Smooth muscle cell (in vitro differentiated cells): ENCODE measurements around the gene KIAA2012. TPM values are rescaled to one million over a fixed set of nuclear protein-coding genes. Genes with fewer than 3 reads are reported as not detected.
A peak's percentile ranks its signal among the peaks of the same experiment; 100 is the strongest.

ENCODE experiments used
- DNase-seq: peaks from one replicate; lab custom pipeline; 2025; ENCODE audit not compliant: unreplicated experiment; lab: John Stamatoyannopoulos, UW
- H2AFZ ChIP-seq: fragments of 200-600 bp; sonication (generic); 2 replicates; pipeline ENCODE4 v1.6.0; 2016; ENCODE audit warnings: antibody characterized with exemption, low read depth, mild to moderate bottlenecking
- H3F3A ChIP-seq: fragments of 200-600 bp; sonication (generic); 2 replicates; pipeline ENCODE4 v1.6.0; 2017; ENCODE audit warnings: antibody characterized with exemption, low read depth
- H3K27ac ChIP-seq: fragments of 200-600 bp; sonication (generic); 2 replicates; pipeline ENCODE4 v1.5.1; 2016; ENCODE audit warnings: low read depth, mild to moderate bottlenecking
- H3K27me3 ChIP-seq: fragments of 200-600 bp; sonication (generic); 2 replicates; pipeline ENCODE4 v1.6.1; 2016; ENCODE audit warnings: low read depth, mild to moderate bottlenecking
- H3K36me3 ChIP-seq: fragments of 200-600 bp; sonication (generic); 2 replicates; pipeline ENCODE4 v1.5.1; 2016; ENCODE audit warnings: low read depth
- H3K4me1 ChIP-seq: fragments of 200-600 bp; sonication (generic); 2 replicates; pipeline ENCODE4 v1.5.1; 2016; ENCODE audit warnings: low read depth
- H3K4me2 ChIP-seq: fragments of 200-600 bp; sonication (generic); 2 replicates; pipeline ENCODE4 v1.6.0; 2016; ENCODE audit warnings: mild to moderate bottlenecking
- H3K4me3 ChIP-seq: fragments of 200-600 bp; sonication (generic); 2 replicates; pipeline ENCODE4 v1.5.1; 2016; ENCODE audit warnings: mild to moderate bottlenecking
- H3K79me2 ChIP-seq: fragments of 200-600 bp; sonication (generic); 2 replicates; pipeline ENCODE4 v1.6.0; 2016; ENCODE audit warnings: low read depth, mild to moderate bottlenecking
- H3K9ac ChIP-seq: fragments of 200-600 bp; sonication (generic); 2 replicates; pipeline ENCODE4 v1.6.0; 2016; ENCODE audit warnings: low read depth
- H3K9me3 ChIP-seq: fragments of 200-600 bp; sonication (generic); replicated peaks from 2 replicates; pipeline ENCODE4 v1.5.1; 2016; ENCODE audit warnings: low read depth
- H4K20me1 ChIP-seq: fragments of 200-600 bp; sonication (generic); 2 replicates; pipeline ENCODE4 v1.6.0; 2016; ENCODE audit warnings: low read depth
- CTCF ChIP-seq: fragments of 200-600 bp; sonication (generic); IDR thresholded peaks from 2 replicates; pipeline ENCODE4 v1.5.1; 2017; ENCODE audit warnings: borderline replicate concordance, mild to moderate bottlenecking, antibody characterized with exemption; ENCODE audit not compliant: insufficient read depth, poor library complexity, severe bottlenecking
- WGBS: methylation state at CpG from one replicate; pipeline ENCODE4 v1.1.7; 2016; ENCODE audit warnings: low lambda C conversion rate; 5-methylcytosine and 5-hydroxymethylcytosine counted together
- polyA plus RNA-seq: library from polyadenylated mRNA; unstranded; fragments of >200 nt; fragmentation: Nextera tagmentation; extraction: Ambion mirVana; gene quantifications from 2 replicates; pipeline ENCODE4 v1.2.1, GENCODE V29; 2016
- total RNA-seq: library from RNA; depleted of rRNA; stranded (reverse); fragments of >200 nt; gene quantifications from 2 replicates; pipeline ENCODE4 v1.2.3, GENCODE V29; 2014

The KIAA2012 gene
- total and polyA plus RNA-seq, 2 experiments from 2014 or later, result not detected

GRCh38 chr2:202052235-202052634 is 20.8 kb upstream of the KIAA2012 start:
- Histone ChIP-seq H4K20me1 (no peaks in the 10 kb centered on the region), H3F3A (no peaks in the 10 kb centered on the region), H2AFZ (no peak overlapping the region), H3K36me3 (no peaks in the 10 kb centered on the region), H3K27ac (no peak overlapping the region), H3K9me3 (no peaks in the 10 kb centered on the region), H3K4me2 (no peak overlapping the region), H3K79me2 (no peaks in the 10 kb centered on the region), H3K4me1 (peaks cover 22% of the 10 kb centered on the region), H3K27me3 (peaks cover 13% of the 10 kb centered on the region), H3K9ac (no peak overlapping the region), H3K4me3 (no peak overlapping the region)
- TF ChIP-seq CTCF, result no peak
- 100% methylated on average over 1 of the region's 1 CpG for WGBS
- no peak for DNase-seq

- peaks cover 19% of the 10 kb centered on the region for H3K4me1 ChIP-seq
- H2AFZ ChIP-seq, result no peak overlapping the region
- H3K4me2 ChIP-seq, result no peak overlapping the region
- H3K4me3 ChIP-seq, result no peak overlapping the region
- WGBS, result 62% methylated on average over 3 of the region's 3 CpGs
- H4K20me1 ChIP-seq, result no peaks in the 10 kb centered on the region
- no peak for TF ChIP-seq CTCF
- H3F3A ChIP-seq, result no peaks in the 10 kb centered on the region
- H3K36me3 ChIP-seq, result no peaks in the 10 kb centered on the region
- H3K79me2 ChIP-seq, result no peaks in the 10 kb centered on the region
- no peaks in the 10 kb centered on the region for H3K9me3 ChIP-seq
- no peak overlapping the region for H3K27ac ChIP-seq
- peaks cover 24% of the 10 kb centered on the region for H3K27me3 ChIP-seq
- H3K9ac ChIP-seq, result no peak overlapping the region
- DNase-seq, result no peak
These were observed 18.4 kb upstream of the KIAA2012 start for GRCh38 chr2:202054679-202055078.

GRCh38 chr2:202056611-202057010 is 16.4 kb upstream of the KIAA2012 start:
- DNase-seq, result no peak
- H3K9ac ChIP-seq, result no peak overlapping the region
- no peak overlapping the region for H3K4me3 ChIP-seq
- no peaks in the 10 kb centered on the region for H3F3A ChIP-seq
- peaks cover 6% of the 10 kb centered on the region for H3K4me1 ChIP-seq
- H3K9me3 ChIP-seq, result no peaks in the 10 kb centered on the region
- TF ChIP-seq CTCF, result peak; percentile 32
- H3K27ac ChIP-seq, result no peak overlapping the region
- H2AFZ ChIP-seq, result no peak overlapping the region
- H3K79me2 ChIP-seq, result no peaks in the 10 kb centered on the region
- peaks cover 24% of the 10 kb centered on the region for H3K27me3 ChIP-seq
- H3K4me2 ChIP-seq, result no peak overlapping the region
- H3K36me3 ChIP-seq, result no peaks in the 10 kb centered on the region
- 79% methylated on average over 2 of the region's 2 CpGs for WGBS
- no peaks in the 10 kb centered on the region for H4K20me1 ChIP-seq

- H3K4me3 ChIP-seq, result no peak overlapping the region
- H3K4me2 ChIP-seq, result no peak overlapping the region
- peaks cover 15% of the 10 kb centered on the region for H3K27me3 ChIP-seq
- peak; percentile 16 for TF ChIP-seq CTCF
- no peaks in the 10 kb centered on the region for H3K36me3 ChIP-seq
- H3F3A ChIP-seq, result peaks cover 12% of the 10 kb centered on the region
- no peak overlapping the region for H2AFZ ChIP-seq
- H3K79me2 ChIP-seq, result no peaks in the 10 kb centered on the region
- WGBS, result 76% methylated on average over 3 of the region's 3 CpGs
- H3K27ac ChIP-seq, result no peak overlapping the region
- no peak overlapping the region for H3K9ac ChIP-seq
- no peak for DNase-seq
- peaks cover 14% of the 10 kb centered on the region for H3K4me1 ChIP-seq
- no peaks in the 10 kb centered on the region for H4K20me1 ChIP-seq
- no peaks in the 10 kb centered on the region for H3K9me3 ChIP-seq
These were observed 12.8 kb upstream of the KIAA2012 start for GRCh38 chr2:202060218-202060617.
